Endodermal cell (in vitro differentiated cells): ENCODE results near the gene USP12. TPM values are rescaled to one million over a fixed set of nuclear protein-coding genes. Genes with fewer than 3 reads are reported as not detected.

Experiments
- DNase-seq: peaks from one replicate; pipeline ENCODE4 v3.0.0-alpha.2; 2017
- H3K27ac ChIP-seq: 2 replicates; pipeline ENCODE4 v1.5.1; 2013; ENCODE audit warnings: mild to moderate bottlenecking, low read depth, low read length, moderate library complexity
- H3K27me3 ChIP-seq: 2 replicates; pipeline ENCODE4 v1.6.1; 2013; ENCODE audit warnings: mild to moderate bottlenecking, low read length, moderate library complexity; ENCODE audit not compliant: insufficient read depth, control insufficient read depth, poor library complexity, severe bottlenecking
- H3K36me3 ChIP-seq: 2 replicates; pipeline ENCODE4 v1.7.0; 2013; ENCODE audit warnings: mild to moderate bottlenecking, low read length, moderate library complexity; ENCODE audit not compliant: control insufficient read depth, insufficient read depth
- H3K4me1 ChIP-seq: one replicate; pipeline ENCODE4 v1.7.0; 2013; ENCODE audit warnings: low read length; ENCODE audit not compliant: control insufficient read depth, insufficient read depth
- H3K4me3 ChIP-seq: 2 replicates; pipeline ENCODE4 v1.5.1; 2013; ENCODE audit warnings: mild to moderate bottlenecking, low read length, moderate library complexity
- H3K9ac ChIP-seq: 2 replicates; pipeline ENCODE4 v1.6.1; 2013; ENCODE audit warnings: mild to moderate bottlenecking, low read length, moderate library complexity; ENCODE audit not compliant: poor library complexity, severe bottlenecking; ENCODE audit errors: extremely low read depth
- H3K9me3 ChIP-seq: 2 replicates; pipeline ENCODE4 v1.6.1; 2013; ENCODE audit warnings: mild to moderate bottlenecking, low read length, moderate library complexity; ENCODE audit not compliant: control insufficient read depth
- H3K27ac Mint-ChIP-seq: 2 replicates; pipeline ENCODE4 v1.8.0; 2020; ENCODE audit warnings: mixed read lengths
- H3K27me3 Mint-ChIP-seq: 2 replicates; pipeline ENCODE4 v1.8.0; 2021; ENCODE audit warnings: mild to moderate bottlenecking, mixed read lengths; ENCODE audit not compliant: insufficient read depth
- H3K36me3 Mint-ChIP-seq: 2 replicates; pipeline ENCODE4 v1.8.0; 2020; ENCODE audit warnings: low read depth, mixed read lengths
- H3K4me1 Mint-ChIP-seq: 2 replicates; pipeline ENCODE4 v1.8.0; 2020; ENCODE audit warnings: mixed read lengths
- H3K4me3 Mint-ChIP-seq: 2 replicates; pipeline ENCODE4 v1.8.0; 2020; ENCODE audit warnings: mild to moderate bottlenecking, moderate library complexity, mixed read lengths
- H3K9me3 Mint-ChIP-seq: 2 replicates; pipeline ENCODE4 v1.8.0; 2020; ENCODE audit warnings: mild to moderate bottlenecking, mixed read lengths
- CTCF ChIP-seq: fragments of 200-600 bp; sonication (generic); conservative IDR thresholded peaks from 2 replicates; pipeline ENCODE4 v1.5.0; 2021; ENCODE audit warnings: antibody characterized with exemption, mild to moderate bottlenecking
- WGBS, 2 experiments: methylation state at CpG; one replicate each; pipeline versions ENCODE4 v1.1.5 to v1.1.7; 2013; ENCODE audit warnings: missing lambda C conversion rate in 2 of 2, mixed read lengths in 1 of 2; ENCODE audit not compliant: insufficient coverage in 1 of 2, insufficient read length in 1 of 2; 5-methylcytosine and 5-hydroxymethylcytosine counted together
- total RNA-seq, 2 donors: library from RNA; stranded (reverse); fragmentation: NEBNext Ultra II Directional in 1 of 2; extraction: Animal tissue kit (Norgen Biotek cat#: 25700) in 1 of 2; gene quantifications; 2 replicates in 1 of 2; 3 replicates in 1 of 2; pipeline ENCODE4 v1.2.1, GENCODE V29; 2021

USP12 gene
- total RNA-seq, 2 donors from 2014 or later, result 18.9 to 23.2 TPM

- no peak overlapping the region for H3K27ac Mint-ChIP-seq
- Histone ChIP-seq H3K4me1 (no peaks in the 10 kb centered on the region), H3K4me3 (no peak overlapping the region), H3K9me3 (no peaks in the 10 kb centered on the region), H3K36me3 (peaks cover 15% of the 10 kb centered on the region), H3K27ac (no peak overlapping the region), H3K27me3 (no peaks in the 10 kb centered on the region), H3K9ac (no peak overlapping the region)
- no peak for TF ChIP-seq CTCF
- H3K9me3 Mint-ChIP-seq, result no peaks in the 10 kb centered on the region
- no peak for DNase-seq
- peaks cover 18% of the 10 kb centered on the region for H3K36me3 Mint-ChIP-seq
- no peaks in the 10 kb centered on the region for H3K27me3 Mint-ChIP-seq
- H3K4me1 Mint-ChIP-seq, result peaks cover 11% of the 10 kb centered on the region
- WGBS, 2 experiments, result 89 to 100% methylated on average over 1 to 4 of the region's 4 CpGs
- H3K4me3 Mint-ChIP-seq, result no peak overlapping the region
Measured at GRCh38 chr13:27113436-27113835, 58.2 kb downstream of the USP12 start.

DNA sequence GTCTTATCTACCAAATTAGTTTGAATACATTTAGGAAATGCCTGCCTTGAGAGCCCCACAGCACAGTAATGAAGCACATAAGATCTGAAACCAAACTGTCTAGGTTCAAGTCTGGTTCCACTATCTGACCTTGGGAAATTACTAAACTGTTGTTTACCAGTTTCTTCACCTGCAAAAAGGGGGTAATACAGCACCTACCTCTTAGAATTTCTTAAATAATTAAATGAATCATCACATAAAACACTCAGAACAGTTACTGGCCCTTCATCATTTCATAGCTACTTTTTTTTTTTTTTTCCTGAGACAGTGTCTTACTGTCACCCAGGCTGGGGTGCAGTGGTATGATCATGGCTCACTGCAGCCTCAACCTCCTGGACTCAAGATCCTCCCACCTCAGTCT, 59.6 kb downstream of the USP12 start:
- no peaks in the 10 kb centered on the region for H3K9me3 ChIP-seq
- Mint-ChIP-seq H3K4me1 (peaks cover 7% of the 10 kb centered on the region), H3K9me3 (no peaks in the 10 kb centered on the region), H3K4me3 (no peak overlapping the region), H3K36me3 (peaks cover 21% of the 10 kb centered on the region), H3K27ac (no peak overlapping the region), H3K27me3 (no peaks in the 10 kb centered on the region)
- H3K9ac ChIP-seq, result no peak overlapping the region
- no peak overlapping the region for H3K4me3 ChIP-seq
- H3K4me1 ChIP-seq, result no peaks in the 10 kb centered on the region
- peaks cover 15% of the 10 kb centered on the region for H3K36me3 ChIP-seq
- H3K27ac ChIP-seq, result no peak overlapping the region
- no peak for DNase-seq
- TF ChIP-seq CTCF, result no peak
- H3K27me3 ChIP-seq, result no peaks in the 10 kb centered on the region

- Histone ChIP-seq H3K36me3 (peaks cover 14% of the 10 kb centered on the region), H3K4me3 (no peak overlapping the region), H3K9me3 (no peaks in the 10 kb centered on the region), H3K4me1 (no peaks in the 10 kb centered on the region), H3K9ac (no peak overlapping the region), H3K27ac (no peak overlapping the region), H3K27me3 (no peaks in the 10 kb centered on the region)
- Mint-ChIP-seq H3K36me3 (peaks cover 19% of the 10 kb centered on the region), H3K4me1 (peaks cover 7% of the 10 kb centered on the region), H3K4me3 (no peak overlapping the region), H3K27me3 (no peaks in the 10 kb centered on the region), H3K9me3 (no peaks in the 10 kb centered on the region), H3K27ac (no peak overlapping the region)
- TF ChIP-seq CTCF, result no peak
- 86 to 90% methylated on average over 1 of the region's 3 CpGs for WGBS, 2 experiments
- no peak for DNase-seq
Measured at GRCh38 chr13:27110056-27110746, 61.4 kb downstream of the USP12 start.
